GM19455 (cell line): ENCODE measurements around the gene ZEB2.
A peak's percentile ranks its signal among the peaks of the same experiment; 100 is the strongest.

Experiments used
- ATAC-seq: cut with Tn5 transposase; IDR thresholded peaks from one replicate; pipeline ENCODE4 v1.9.1; 2021; ENCODE audit not compliant: unreplicated experiment

ZEB2 gene

GRCh38 chr2:144529841-144530240 lies 9.9 kb upstream of the ZEB2 start:
- ATAC-seq: no peak

- ATAC-seq: no peak
These were observed 8.2 kb upstream of the ZEB2 start for GRCh38 chr2:144528108-144528507.

- no peak for ATAC-seq
These were observed 6.9 kb upstream of the ZEB2 start for GRCh38 chr2:144526831-144527230.

- ATAC-seq: no peak
These were observed 4.4 kb upstream of the ZEB2 start for GRCh38 chr2:144524118-144525009.

- ATAC-seq: no peak
These were observed 3.7 kb upstream of the ZEB2 start for GRCh38 chr2:144523596-144524117.

- ATAC-seq: no peak
These were observed 3.1 kb upstream of the ZEB2 start for GRCh38 chr2:144522897-144523595.

GRCh38 chr2:144522176-144522896 lies 2.4 kb upstream of the ZEB2 start:
- ATAC-seq: no peak

- ATAC-seq: no peak
These were observed 1.8 kb upstream of the ZEB2 start for GRCh38 chr2:144521686-144522085.

GRCh38 chr2:144520756-144521487 lies 1.0 kb upstream of the ZEB2 start:
- ATAC-seq: no peak

- no peak for ATAC-seq
These were observed 354 bp downstream of the ZEB2 start for GRCh38 chr2:144519597-144519933.

- no peak for ATAC-seq
These were observed 947 bp downstream of the ZEB2 start for GRCh38 chr2:144518748-144519596.

- ATAC-seq: no peak
These were observed 1.8 kb downstream of the ZEB2 start for GRCh38 chr2:144517866-144518747.

- ATAC-seq: peak; percentile 63
These were observed 2.7 kb downstream of the ZEB2 start for GRCh38 chr2:144516981-144517865.

- peak; percentile 25 for ATAC-seq
These were observed 3.4 kb downstream of the ZEB2 start for GRCh38 chr2:144516411-144516980.

GRCh38 chr2:144515696-144516410 lies 4.1 kb downstream of the ZEB2 start:
- no peak for ATAC-seq

- no peak for ATAC-seq
These were observed 4.7 kb downstream of the ZEB2 start for GRCh38 chr2:144515099-144515695.
